Smooth muscle cell of the brain vasculature (primary cell): ENCODE measurements around the gene PHF20.
"Not testable (repeated sequence)": the region's sequence is repeated elsewhere in the genome, so short reads cannot be mapped to it uniquely, and the experiment has no call there.

ENCODE experiments used
- DNase-seq: peaks from one replicate; pipeline ENCODE4 v3.0.0-alpha.2; 2012; ENCODE audit warnings: low read depth, low spot score

Gene PHF20

DNA sequence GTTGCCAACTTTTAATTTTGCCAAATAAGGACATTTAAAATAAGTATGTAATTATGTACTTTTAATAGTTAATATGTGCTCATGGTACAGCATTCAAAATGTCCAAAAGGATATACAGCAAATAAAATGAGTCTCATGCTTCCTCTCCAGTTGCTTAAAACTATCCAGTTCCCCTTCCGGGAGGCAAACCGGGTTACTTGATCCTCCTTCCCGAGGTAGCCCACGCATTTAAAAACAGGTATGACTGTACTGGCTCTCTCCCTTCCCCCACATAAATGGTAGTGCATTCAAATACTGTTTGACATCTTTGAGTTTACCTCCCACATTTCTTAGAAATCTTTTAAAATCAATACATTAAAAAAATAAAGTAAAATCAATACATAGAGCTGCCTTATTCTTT is 66.4 kb downstream of the PHF20 start:
- DNase-seq: no peak

GRCh38 chr20:35839904-35840303 is 68.1 kb downstream of the PHF20 start:
- no peak for DNase-seq

GRCh38 chr20:35840421-35840820 is 68.6 kb downstream of the PHF20 start:
- DNase-seq: no peak

- DNase-seq: no peak
Observed at GRCh38 chr20:35842361-35842760, 70.5 kb downstream of the PHF20 start.

DNA sequence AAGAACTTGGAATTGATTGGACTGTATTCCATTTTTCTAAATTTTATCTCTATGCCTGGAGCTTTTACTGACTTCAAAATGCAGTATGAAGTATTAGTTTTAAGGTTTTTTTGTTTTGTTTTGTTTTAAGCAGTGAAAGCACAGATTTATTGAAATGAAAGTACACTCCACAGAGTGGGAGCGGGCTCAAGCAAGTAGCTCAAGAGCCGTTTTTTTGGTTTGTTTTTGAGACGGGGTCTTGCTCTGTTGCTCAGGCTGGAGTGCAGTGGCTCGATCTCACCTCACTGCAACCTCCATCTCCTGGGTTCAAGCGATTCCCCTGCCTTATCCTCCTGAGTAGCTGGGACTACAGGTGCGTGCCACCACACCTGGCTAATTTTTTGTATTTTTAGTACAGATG is 72.1 kb downstream of the PHF20 start:
- DNase-seq: not testable (repeated sequence)

DNA sequence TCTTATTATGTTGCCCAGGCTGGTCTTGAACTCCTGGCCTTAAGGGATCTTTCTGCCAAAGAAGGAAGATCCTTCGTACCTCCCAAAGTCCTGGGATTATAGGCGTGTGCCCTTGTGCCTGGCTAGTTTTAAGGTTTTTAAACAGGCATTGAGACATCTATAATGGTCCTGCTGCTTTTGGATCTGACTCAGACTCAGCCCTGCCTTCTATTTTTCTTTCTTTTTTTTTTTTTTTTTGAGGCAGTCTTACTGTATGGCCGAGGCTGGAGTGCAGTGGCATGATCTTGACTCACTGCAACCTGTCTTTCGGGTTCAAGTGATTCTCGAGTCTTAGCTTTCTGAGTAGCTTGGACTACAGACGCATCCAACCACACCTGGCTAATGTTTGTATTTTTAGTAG is 73.7 kb downstream of the PHF20 start:
- DNase-seq: peak; percentile 15

DNA sequence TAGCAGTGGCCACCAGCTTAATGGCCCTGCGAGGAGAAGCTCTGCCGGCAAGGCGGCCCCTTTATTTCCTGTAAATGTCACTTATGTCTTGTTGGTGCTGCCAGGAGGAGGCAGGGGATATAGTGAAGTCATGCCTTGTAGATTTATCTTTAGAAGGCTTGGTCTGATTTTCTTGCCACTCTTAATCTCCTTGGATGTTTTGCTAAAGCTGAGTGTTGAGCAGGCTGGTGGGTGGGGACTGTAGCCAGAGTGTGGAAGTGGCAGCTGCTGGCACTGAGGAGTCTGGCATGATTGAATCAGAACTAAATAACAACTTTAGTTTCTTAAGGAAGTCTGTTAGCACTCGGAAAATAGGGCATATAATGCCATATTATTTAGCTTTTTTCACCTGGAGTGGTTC is 77.9 kb downstream of the PHF20 start:
- no peak for DNase-seq

GRCh38 chr20:35851659-35852058 is 79.8 kb downstream of the PHF20 start:
- DNase-seq: not testable (repeated sequence)

GRCh38 chr20:35854713-35855348 is 83.0 kb downstream of the PHF20 start:
- DNase-seq: no peak

GRCh38 chr20:35855641-35856040 is 83.8 kb downstream of the PHF20 start:
- DNase-seq: not testable (repeated sequence)

GRCh38 chr20:35856866-35857265 is 85.1 kb downstream of the PHF20 start:
- no peak for DNase-seq

DNA sequence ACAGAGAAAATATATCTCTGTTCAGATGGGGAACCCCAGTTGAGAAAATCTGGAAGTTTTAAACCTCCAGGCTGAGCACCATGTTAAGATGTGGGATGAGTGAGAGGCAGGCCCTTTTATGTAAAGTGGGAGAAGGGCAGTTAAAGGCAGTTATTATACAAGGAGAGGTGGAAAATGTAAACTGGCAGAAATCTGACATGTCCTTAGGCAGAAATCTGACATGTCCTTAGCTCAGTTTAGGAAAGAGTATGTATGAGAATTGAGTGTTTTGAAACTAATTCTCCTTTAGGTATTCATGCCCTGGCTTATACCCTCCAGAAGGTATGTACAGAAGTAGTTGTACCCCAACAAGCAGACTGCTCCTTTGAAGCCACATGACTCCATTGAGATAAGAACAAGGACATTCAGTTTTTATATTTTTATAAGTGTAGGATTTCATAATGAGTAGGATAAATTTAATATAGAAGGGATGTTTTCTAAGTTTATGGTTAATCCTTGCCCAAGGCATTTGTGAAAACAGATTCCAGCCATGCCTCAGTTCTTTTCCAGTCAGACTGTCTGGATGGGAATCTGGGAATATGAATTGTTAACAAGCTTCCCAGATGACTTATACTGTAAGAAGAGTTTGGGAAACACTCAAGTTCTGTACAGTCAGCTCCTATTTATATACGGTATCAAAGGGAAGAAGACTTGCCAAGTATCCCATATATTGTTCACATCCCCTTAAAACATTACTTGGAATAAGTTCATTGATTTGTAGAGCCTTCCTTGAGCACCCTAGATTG is 94.8 kb downstream of the PHF20 start:
- no peak for DNase-seq

- no peak for DNase-seq
Observed at GRCh38 chr20:35870541-35871258, 98.9 kb downstream of the PHF20 start.

- no peak for DNase-seq
Observed at GRCh38 chr20:35871259-35871771, 99.5 kb downstream of the PHF20 start.

DNA sequence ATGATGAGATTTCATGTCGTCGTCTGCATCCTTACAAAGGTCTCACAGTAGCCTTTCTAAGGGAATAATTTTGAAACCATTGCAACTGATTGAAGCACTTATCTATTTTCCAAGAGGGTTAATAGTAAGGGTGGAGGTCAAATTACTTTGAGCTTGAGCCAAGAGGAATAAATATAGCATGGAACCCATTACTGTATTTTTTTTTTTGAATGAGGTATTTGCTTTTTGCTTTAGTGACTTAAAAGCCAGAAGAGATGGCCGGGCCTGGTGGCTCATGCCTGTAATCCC is 104.2 kb downstream of the PHF20 start:
- DNase-seq: no peak

DNA sequence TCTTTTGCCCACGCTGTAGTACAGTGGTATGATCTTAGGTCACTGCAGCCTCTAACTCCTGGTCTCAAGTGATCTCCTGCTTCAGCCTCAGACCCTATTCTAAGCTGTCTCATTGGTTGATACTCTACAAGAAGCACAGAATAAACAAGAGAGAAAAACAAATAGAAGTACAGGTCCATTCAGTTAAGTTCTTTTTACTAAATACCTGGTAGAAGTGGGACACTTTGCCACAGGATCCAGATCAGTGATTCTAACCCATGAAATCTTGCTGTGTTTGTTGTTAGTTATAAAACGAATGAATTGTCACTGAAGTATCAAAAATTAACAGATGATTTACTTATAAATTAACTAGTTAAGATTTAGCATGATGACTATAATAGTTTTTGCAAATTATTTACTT is 105.8 kb downstream of the PHF20 start:
- no peak for DNase-seq

- DNase-seq: no peak
Observed at GRCh38 chr20:35878113-35878625, 106.4 kb downstream of the PHF20 start.

DNA sequence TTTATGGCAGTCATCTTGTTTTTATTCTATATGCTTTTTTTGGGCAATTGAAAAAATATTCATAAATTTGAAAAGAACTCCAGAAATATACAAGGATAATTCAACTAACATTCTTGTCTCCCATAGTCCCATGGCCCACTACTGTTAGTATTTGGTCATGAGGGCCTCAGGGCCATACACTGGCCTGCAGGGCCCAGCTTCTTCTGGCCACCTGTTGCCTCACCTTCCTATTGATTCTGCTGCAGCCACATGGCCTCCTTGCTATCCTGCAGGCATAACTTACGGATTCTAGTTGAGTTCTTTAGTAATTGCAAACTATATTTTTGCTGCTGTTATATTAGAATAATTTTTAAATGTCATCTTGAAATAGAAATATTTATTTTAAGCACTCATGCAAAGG is 109.9 kb downstream of the PHF20 start:
- no peak for DNase-seq

DNA sequence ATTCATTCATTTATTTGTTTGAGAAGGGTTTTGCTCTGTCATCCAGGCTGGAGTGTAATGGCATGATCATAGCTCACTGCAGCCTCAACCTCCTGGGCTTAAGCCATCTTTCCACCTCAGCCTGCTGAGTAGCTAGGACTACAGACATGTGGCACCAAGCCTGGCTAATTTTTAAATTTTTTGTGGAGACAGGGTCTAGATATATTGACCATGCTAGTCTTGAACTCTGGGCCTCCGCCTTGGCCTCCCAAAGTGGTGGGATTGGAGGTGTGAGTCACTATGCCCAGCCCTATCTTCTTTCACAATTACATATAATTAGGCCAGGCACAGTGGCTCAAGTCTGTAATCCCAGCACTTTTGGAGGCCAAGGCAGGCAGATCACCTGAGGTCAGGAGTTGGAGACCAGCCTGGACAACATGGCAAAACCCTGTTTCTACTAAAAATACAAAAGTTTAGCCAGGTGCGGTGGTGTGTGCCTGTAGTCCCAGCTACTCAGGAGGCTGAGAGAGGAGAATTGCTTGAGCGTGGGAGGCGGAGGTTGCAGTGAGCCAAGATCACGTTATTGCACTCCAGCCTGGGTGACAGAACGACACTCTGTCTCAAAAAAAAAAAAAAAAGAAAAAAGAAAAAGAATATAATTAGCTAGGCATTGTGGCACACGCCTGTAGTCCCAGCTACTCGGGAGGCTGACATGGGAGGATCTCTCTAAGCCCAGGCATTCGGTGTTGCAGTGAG is 110.8 kb downstream of the PHF20 start:
- not testable (repeated sequence) for DNase-seq

GRCh38 chr20:35883336-35883777 is 111.5 kb downstream of the PHF20 start:
- no peak for DNase-seq

DNA sequence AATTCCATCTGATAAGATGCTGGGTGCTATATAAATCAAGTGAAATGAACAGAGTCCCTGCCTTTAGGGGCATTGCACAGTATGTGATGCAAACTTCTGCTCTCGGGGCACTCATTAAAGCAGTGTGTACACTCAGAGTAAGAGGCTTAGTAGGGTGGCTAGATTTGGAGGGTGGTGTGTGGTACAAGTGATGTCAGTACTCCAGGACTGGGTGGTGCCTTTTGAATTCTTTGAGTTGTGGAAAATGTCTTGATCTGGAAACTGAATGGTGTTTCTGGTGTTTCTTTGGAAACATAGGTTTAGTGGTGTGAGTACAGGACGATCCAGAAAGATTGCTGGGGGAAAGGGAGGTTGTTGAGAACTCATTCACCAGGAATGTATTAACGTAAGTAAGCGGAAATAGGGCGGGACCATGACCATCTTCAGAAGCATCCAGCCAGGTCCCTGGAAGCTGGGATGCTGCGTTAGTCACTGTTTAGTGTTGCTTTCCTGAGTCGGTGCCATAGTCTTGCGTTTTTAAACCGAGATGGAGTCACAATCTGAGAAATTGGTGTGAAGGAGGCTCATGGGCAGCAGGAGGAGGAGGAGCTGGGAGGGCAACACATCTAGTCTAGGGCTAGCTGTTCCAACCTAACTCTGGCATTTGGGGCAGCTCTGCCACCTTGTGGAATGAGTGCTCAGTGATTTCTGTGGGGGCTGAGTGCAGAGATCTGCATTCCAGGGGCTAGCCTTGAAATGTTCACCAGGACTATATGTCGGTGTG is 112.1 kb downstream of the PHF20 start:
- peak; percentile 62 for DNase-seq
